Activated CD4-positive, CD25-positive, alpha-beta regulatory T cell treated with anti-CD3 and anti-CD28 coated beads, Interleukin-2, amount 50 U/mL, for 24 hours (primary cell): ENCODE data around the gene UQCC2.

ENCODE experiments used
- ATAC-seq, 2 donors: fragments of 150-1000 bp; cut with Tn5 transposase; one replicate each; pipeline ENCODE4 v1.10.0; 2021; ENCODE audit warnings: mild to moderate bottlenecking in 1 of 2, moderate library complexity in 1 of 2

The UQCC2 gene

GRCh38 chr6:33705268-33705885 lies 6.1 kb downstream of the UQCC2 start:
- no peak for ATAC-seq

GRCh38 chr6:33704215-33705066 lies 7.1 kb downstream of the UQCC2 start:
- ATAC-seq = no peak

GRCh38 chr6:33702345-33702977 lies 9.0 kb downstream of the UQCC2 start:
- ATAC-seq = peak in 1 of 2 donors; percentile 71

GRCh38 chr6:33700391-33701050 lies 11.0 kb downstream of the UQCC2 start:
- ATAC-seq = peak; percentile 80

GRCh38 chr6:33699739-33700138 lies 11.8 kb downstream of the UQCC2 start:
- no peak for ATAC-seq

GRCh38 chr6:33699131-33699530 lies 12.4 kb downstream of the UQCC2 start:
- ATAC-seq = no peak

GRCh38 chr6:33698494-33698893 lies 13.0 kb downstream of the UQCC2 start:
- no peak for ATAC-seq

- ATAC-seq = no peak
Measured at GRCh38 chr6:33697845-33698244, 13.7 kb downstream of the UQCC2 start.

GRCh38 chr6:33696548-33697518 lies 14.7 kb downstream of the UQCC2 start:
- no peak for ATAC-seq

GRCh38 chr6:33696076-33696475 lies 15.4 kb downstream of the UQCC2 start:
- ATAC-seq = no peak

- ATAC-seq = no peak
Measured at GRCh38 chr6:33695451-33695887, 16.0 kb downstream of the UQCC2 start.

- no peak for ATAC-seq
Measured at GRCh38 chr6:33694977-33695376, 16.5 kb downstream of the UQCC2 start.

- peak; percentile 87 to 89 for ATAC-seq
Measured at GRCh38 chr6:33694401-33694931, 17.0 kb downstream of the UQCC2 start.

GRCh38 chr6:33693186-33694105 lies 18.1 kb downstream of the UQCC2 start:
- ATAC-seq = no peak

GRCh38 chr6:33692760-33693158 lies 18.7 kb downstream of the UQCC2 start:
- ATAC-seq = peak; percentile 33 to 50

GRCh38 chr6:33692078-33692759 lies 19.3 kb downstream of the UQCC2 start:
- ATAC-seq = no peak

GRCh38 chr6:33691456-33692077 lies 19.9 kb downstream of the UQCC2 start:
- no peak for ATAC-seq

GRCh38 chr6:33690766-33691165 lies 20.7 kb downstream of the UQCC2 start:
- no peak for ATAC-seq

- ATAC-seq = no peak
Measured at GRCh38 chr6:33689879-33690278, 21.6 kb downstream of the UQCC2 start.

- ATAC-seq = no peak
Measured at GRCh38 chr6:33689148-33689494, 22.4 kb downstream of the UQCC2 start.
